Measurements from ENCODE around the gene SH3D21.

GRCh38 chr1:36339615-36340014 is 33.4 kb downstream of the SH3D21 start:
- TF ChIP-seq CTCF (conservative IDR thresholded peaks at IDR 0.05; ENCODE audit: low read length) (no peak), EZH2phosphoT487 (IDR thresholded peaks at IDR 0.05; ENCODE audit: borderline replicate concordance, low read depth, low read length) (no peak)
